ENCODE results near the gene DGKB.

- TF ChIP-seq NFIC (IDR thresholded peaks at IDR 0.05; ENCODE audit: borderline replicate concordance), result no peak
- TF ChIP-seq SIN3A (IDR thresholded peaks at IDR 0.05; ENCODE audit: borderline replicate concordance, low read depth, low read length), result no peak
- no peak for TF ChIP-seq CTCF (IDR thresholded peaks at IDR 0.05)
- TF ChIP-seq ZBTB33 (IDR thresholded peaks at IDR 0.05; ENCODE audit: borderline replicate concordance, low read depth), result no peak
- no peak for TF ChIP-seq REST (IDR thresholded peaks at IDR 0.05; ENCODE audit: low read depth, low read length)
- TF ChIP-seq TCF12 (IDR thresholded peaks at IDR 0.05), result no peak
- no peak for TF ChIP-seq EZH2phosphoT487 (IDR thresholded peaks at IDR 0.05; ENCODE audit: borderline replicate concordance, low read depth)
- TF ChIP-seq USF2 (IDR thresholded peaks at IDR 0.05; ENCODE audit: borderline replicate concordance, low read depth, low read length), result no peak
- no peak for TF ChIP-seq FOXM1 (IDR thresholded peaks at IDR 0.05; ENCODE audit: low read depth)
- no peak for TF ChIP-seq EP300 (IDR thresholded peaks at IDR 0.05; ENCODE audit: borderline replicate concordance in 1 of 2, low read depth in 1 of 2, low read length in 1 of 2)
- no peak for TF ChIP-seq POLR2AphosphoS5 (IDR thresholded peaks at IDR 0.05; ENCODE audit: low read depth, low read length)
- TF ChIP-seq MAX (IDR thresholded peaks at IDR 0.05; ENCODE audit: low read depth), result no peak
Observed at GRCh38 chr7:14324767-14325166, 577.8 kb downstream of the DGKB start.

Measured in SK-N-SH (cell line).